Measurements from ENCODE around the gene SLC35F2. TPM values are rescaled to one million over a fixed set of nuclear protein-coding genes. Genes with fewer than 3 reads are reported as not detected.
A peak's percentile ranks its signal among the peaks of the same experiment; 100 is the strongest.

Gene SLC35F2
- total and polyA plus RNA-seq, 2 of the 4 experiments (the other 2 are of a cell fraction) = 4.9 to 15.4 TPM

DNA sequence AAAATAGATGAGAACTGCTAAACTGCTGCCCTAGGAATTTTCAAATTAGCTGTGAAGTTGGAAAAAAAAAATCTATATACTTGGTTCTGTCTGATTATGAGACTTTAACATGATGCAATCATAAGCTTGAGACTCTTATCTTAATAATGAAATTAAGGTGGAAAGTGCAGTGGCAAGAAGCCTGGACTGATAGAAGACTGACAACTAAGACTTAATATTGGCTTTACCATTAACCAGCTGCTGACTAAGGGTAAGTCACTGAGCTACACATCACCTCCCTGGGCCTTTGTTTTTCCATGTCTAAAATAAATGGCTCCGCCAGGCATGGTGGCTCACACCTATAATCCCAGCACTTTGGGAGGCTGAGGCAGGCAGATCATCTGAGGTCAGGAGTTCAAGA is 56.9 kb downstream of the SLC35F2 start:
- ChIA-PET CTCF (interaction anchor here (0.7 kb wide), 1 partner anchor 1924 kb away, joined by 4 read pairs; no protein-coding TSS in a partner anchor), POLR2A (ENCODE audit: unreplicated experiment) (no interaction called here)
- ATAC-seq (ENCODE audit: low read depth) (no peak), DNase-seq (no peak)
- no TSS peak for BruUV-seq (replicated peaks)
- H3K4ac ChIP-seq (ENCODE audit: low read depth, low read length) = no peak overlapping the region
- dilution Hi-C loops (cut with HindIII; ENCODE audit: low sequenced_read_pairs, unreplicated experiment) (no loop called here), in situ Hi-C loops (cut with MboI; ENCODE audit: low sequenced_read_pairs) (no loop called here), intact Hi-C loops (cut with micrococcal nuclease) (no loop called here)
- H3K36me3 ChIP-seq (ENCODE audit: control insufficient read depth, insufficient read depth, low read length) = peaks cover 3% of the 10 kb centered on the region; the same call in 1 of the 2 replicates
- H3K23ac ChIP-seq (ENCODE audit: low read depth, low read length) = no peak overlapping the region
- no peak overlapping the region for H3K4me2 ChIP-seq (ENCODE audit: low read depth, low read length)
- H3K4me3 ChIP-seq (ENCODE audit: insufficient read depth, low read depth, low read length) = no peak overlapping the region
- no peak overlapping the region for H2BK120ac ChIP-seq (ENCODE audit: low read depth, low read length)
- H3K14ac ChIP-seq (replicated peaks; ENCODE audit: low read depth, low read length) = no peak overlapping the region
- H3K9me3 ChIP-seq (ENCODE audit: control insufficient read depth, insufficient read depth, low read length) = no peaks in the 10 kb centered on the region
- no peak overlapping the region for H4K5ac ChIP-seq (ENCODE audit: low read depth, low read length)
- no peak overlapping the region for H2BK15ac ChIP-seq (ENCODE audit: low read depth, low read length)
- H3K56ac ChIP-seq (ENCODE audit: extremely low read depth, insufficient read depth, low read length) = no peak overlapping the region
- no peaks in the 10 kb centered on the region for H3K9me1 ChIP-seq (ENCODE audit: insufficient read depth, low read length)
- no peaks in the 10 kb centered on the region for H3K4me1 ChIP-seq (ENCODE audit: control insufficient read depth, insufficient read depth, low read length)
- no peak overlapping the region for H3K27ac ChIP-seq (ENCODE audit: insufficient read depth, low read length)
- no peak overlapping the region for H2BK5ac ChIP-seq (ENCODE audit: low read depth, low read length, poor library complexity, severe bottlenecking)
- no peak overlapping the region for H2AK5ac ChIP-seq (ENCODE audit: low read depth, low read length)
- H2BK20ac ChIP-seq (ENCODE audit: low read depth, low read length) = no peak overlapping the region
- TF ChIP-seq NFE2L2 (IDR thresholded peaks at IDR 0.05; ENCODE audit: low read depth, low read length) (no peak), CEBPB (IDR thresholded peaks at IDR 0.05; ENCODE audit: low read depth, low read length) (0 out of 2 replicates have a peak, but pooled peaks have one; percentile 20)
- H4K8ac ChIP-seq (ENCODE audit: low read depth in 2 of 2, low read length in 2 of 2) = no peak overlapping the region
- H3K27me3 ChIP-seq (ENCODE audit: control insufficient read depth, insufficient read depth, low read length) = no peaks in the 10 kb centered on the region
- no peaks in the 10 kb centered on the region for H3K79me1 ChIP-seq (ENCODE audit: low read depth in 1 of 2, low read length in 2 of 2)
- H3K9ac ChIP-seq (ENCODE audit: low read depth, low read length) = no peak overlapping the region
- H4K91ac ChIP-seq (ENCODE audit: insufficient read depth, low read depth, low read length) = no peak overlapping the region
- H3K18ac ChIP-seq (ENCODE audit: low read depth, low read length) = no peak overlapping the region
- no peak overlapping the region for H2AFZ ChIP-seq (replicated peaks; ENCODE audit: low read length, poor library complexity)
- H2AK9ac ChIP-seq (replicated peaks; ENCODE audit: low read depth, low read length, poor library complexity) = no peak overlapping the region
- no peaks in the 10 kb centered on the region for H4K20me1 ChIP-seq (ENCODE audit: insufficient read depth, low read length)
- no CpG with 5 or more reads among the region's 1 CpG for WGBS, 2 experiments (ENCODE audit: extremely low coverage in 2 of 2, insufficient read length in 1 of 2)

All from IMR-90 (cell line).